SK-N-SH (cell line): ENCODE measurements around the gene DOP1B. TPM values are rescaled to one million over a fixed set of nuclear protein-coding genes. Genes with fewer than 3 reads are reported as not detected.
"Not testable (repeated sequence)": the region's sequence is repeated elsewhere in the genome, so short reads cannot be mapped to it uniquely, and the experiment has no call there.

Source experiments
- CTCF ChIA-PET: fragments of 300-600, 350-600 bp; formaldehyde crosslinking; extraction: SDS; loops from one replicate; lab custom pipeline; 2021; lab: Yijun Ruan, JAX
- POLR2A ChIA-PET: fragments of 350-600 bp; sonication (Branson Sonifier 250); formaldehyde crosslinking; extraction: SDS; loops from one replicate; lab custom pipeline; 2020; ENCODE audit warnings: antibody characterized with exemption, inconsistent platforms; lab: Yijun Ruan, JAX
- DNase-seq: peaks from one replicate; pipeline ENCODE4 v3.0.0; 2012
- H2AFZ ChIP-seq: fragments of 200-600 bp; sonication (generic); 2 replicates; pipeline ENCODE4 v1.8.1; 2016; ENCODE audit warnings: antibody characterized with exemption, mild to moderate bottlenecking, low read depth
- H3F3A ChIP-seq: fragments of 200-600 bp; sonication (generic); replicated peaks from 2 replicates; pipeline ENCODE3; 2016; ENCODE audit warnings: antibody characterized with exemption, mild to moderate bottlenecking; ENCODE audit not compliant: insufficient read depth
- H3K27ac ChIP-seq, 2 experiments: fragments of 200-500 bp in 1 of 2; fragments of 200-600 bp in 1 of 2; sonication (Bioruptor generic) in 1 of 2; sonication (generic), shearing (Covaris generic) in 1 of 2; 2 replicates each; pipeline versions ENCODE4 v1.5.1 to v1.6.1; 2014 to 2016; ENCODE audit warnings: low read depth in 2 of 2, inconsistent platforms in 1 of 2, low read length in 1 of 2, mild to moderate bottlenecking in 1 of 2, mixed read lengths in 1 of 2
- H3K27me3 ChIP-seq: fragments of 200-600 bp; sonication (generic), shearing (Covaris generic); 2 replicates; pipeline ENCODE4 v1.6.1; 2016; ENCODE audit warnings: mixed run types; ENCODE audit not compliant: insufficient read depth
- H3K36me3 ChIP-seq, 2 experiments: fragments of 200-500 bp in 1 of 2; fragments of 200-600 bp in 1 of 2; sonication (Bioruptor generic) in 1 of 2; sonication (generic) in 1 of 2; replicated peaks in 1 of 2; 2 replicates each; pipeline versions ENCODE3 to v1.5.1; 2014 to 2016; ENCODE audit warnings: low read length in 1 of 2, mild to moderate bottlenecking in 1 of 2; ENCODE audit not compliant: insufficient read depth in 2 of 2, control insufficient read depth in 1 of 2
- H3K4me1 ChIP-seq, 2 experiments: fragments of 200-500 bp in 1 of 2; fragments of 200-600 bp in 1 of 2; sonication (Bioruptor generic) in 1 of 2; sonication (generic), shearing (Covaris generic) in 1 of 2; 2 replicates each; pipeline versions ENCODE4 v1.5.1 to v1.6.1; 2014 to 2016; ENCODE audit warnings: low read depth in 1 of 2, low read length in 1 of 2, mixed run types in 1 of 2; ENCODE audit not compliant: insufficient read depth in 2 of 2, control insufficient read depth in 1 of 2
- H3K4me2 ChIP-seq: fragments of 200-600 bp; sonication (generic), shearing (Covaris generic); 2 replicates; pipeline ENCODE4 v1.6.1; 2017; ENCODE audit warnings: mixed run types
- H3K4me3 ChIP-seq, 2 experiments: fragments of 200-500 bp in 1 of 2; fragments of 200-600 bp in 1 of 2; sonication (Bioruptor generic) in 1 of 2; sonication (generic), shearing (Covaris generic) in 1 of 2; 2 replicates each; pipeline versions ENCODE4 v1.5.1 to v1.8.1; 2014 to 2016; ENCODE audit warnings: low read depth in 2 of 2, inconsistent platforms in 1 of 2, low read length in 1 of 2, mild to moderate bottlenecking in 1 of 2, mixed read lengths in 1 of 2, moderate library complexity in 1 of 2
- H3K79me2 ChIP-seq: fragments of 200-600 bp; sonication (generic); 2 replicates; pipeline ENCODE4 v1.8.1; 2017; ENCODE audit warnings: mild to moderate bottlenecking; ENCODE audit not compliant: insufficient read depth
- H3K9ac ChIP-seq: fragments of 200-600 bp; sonication (generic); 2 replicates; pipeline ENCODE4 v1.6.1; 2017; ENCODE audit warnings: mixed run types
- H3K9me2 ChIP-seq: fragments of 200-600 bp; sonication (generic); 2 replicates; pipeline ENCODE4 v1.6.1; 2017; ENCODE audit warnings: mixed run types
- H3K9me3 ChIP-seq: fragments of 200-600 bp; sonication (generic); 2 replicates; pipeline ENCODE4 v1.6.1; 2017; ENCODE audit warnings: mixed run types, mild to moderate bottlenecking, moderate library complexity
- H4K20me1 ChIP-seq: fragments of 200-600 bp; sonication (generic); 2 replicates; pipeline ENCODE4 v1.6.1; 2017; ENCODE audit warnings: mild to moderate bottlenecking, mixed run types; ENCODE audit not compliant: insufficient read depth
- ELF1 ChIP-seq: IDR thresholded peaks from 2 replicates; pipeline ENCODE4 v1.4.0; 2012
- EP300 ChIP-seq, 2 experiments: IDR thresholded peaks; 2 replicates each; pipeline versions ENCODE4 v1.4.0 to v1.6.1; 2012; ENCODE audit warnings: borderline replicate concordance in 1 of 2, low read depth in 1 of 2, low read length in 1 of 2
- EZH2phosphoT487 ChIP-seq: fragments of 200-600 bp; sonication (generic); IDR thresholded peaks from 2 replicates; pipeline ENCODE4 v1.6.1; 2017; ENCODE audit warnings: low read depth, mixed run types, mild to moderate bottlenecking, antibody characterized with exemption, moderate library complexity, borderline replicate concordance
- FOSL2 ChIP-seq: IDR thresholded peaks from 2 replicates; pipeline ENCODE4 v1.4.0; 2012; ENCODE audit warnings: low read depth, mild to moderate bottlenecking, moderate library complexity, borderline replicate concordance
- FOXJ3 ChIP-seq: sonication (generic); formaldehyde crosslinking; IDR thresholded peaks from 2 replicates; pipeline ENCODE4 v1.5.1; 2020; ENCODE audit warnings: mild to moderate bottlenecking, missing genetic modification reagents
- GABPA ChIP-seq: IDR thresholded peaks from 2 replicates; pipeline ENCODE4 v1.4.0; 2012; ENCODE audit warnings: low read depth, mild to moderate bottlenecking
- GATA2 ChIP-seq: sonication (generic); formaldehyde crosslinking; IDR thresholded peaks from 2 replicates; pipeline ENCODE4 v1.5.0; 2020; ENCODE audit warnings: mild to moderate bottlenecking, missing genetic modification reagents
- JUND ChIP-seq: IDR thresholded peaks from 2 replicates; pipeline ENCODE4 v1.4.0; 2012
- MXI1 ChIP-seq: IDR thresholded peaks from 2 replicates; pipeline ENCODE4 v1.6.1; 2012; ENCODE audit warnings: mild to moderate bottlenecking, low read depth, low read length, improper control_type of control experiment
- NFIC ChIP-seq: IDR thresholded peaks from 2 replicates; pipeline ENCODE4 v1.4.0; 2012; ENCODE audit warnings: borderline replicate concordance
- NRF1 ChIP-seq: IDR thresholded peaks from 2 replicates; pipeline ENCODE4 v1.6.1; 2012; ENCODE audit warnings: low read depth, mild to moderate bottlenecking, low read length
- PBX3 ChIP-seq: IDR thresholded peaks from 2 replicates; pipeline ENCODE4; 2012
- POLR2AphosphoS5 ChIP-seq: IDR thresholded peaks from 2 replicates; pipeline ENCODE4 v1.6.1; 2012; ENCODE audit warnings: low read depth, low read length
- RXRA ChIP-seq: IDR thresholded peaks from 2 replicates; pipeline ENCODE4 v1.4.0; 2012; ENCODE audit warnings: low read depth, mild to moderate bottlenecking, borderline replicate concordance
- SMC3 ChIP-seq: IDR thresholded peaks from 2 replicates; pipeline ENCODE4 v1.6.1; 2012; ENCODE audit warnings: low read depth, low read length, improper control_type of control experiment
- TAF1 ChIP-seq: IDR thresholded peaks from 2 replicates; pipeline ENCODE4 v1.6.1; 2012; ENCODE audit warnings: low read depth, mild to moderate bottlenecking, low read length, moderate library complexity, borderline replicate concordance
- USF1 ChIP-seq: IDR thresholded peaks from 2 replicates; pipeline ENCODE4 v1.4.0; 2012; ENCODE audit warnings: low read depth, borderline replicate concordance
- USF2 ChIP-seq: fragments of 150-350 bp; IDR thresholded peaks from 2 replicates; pipeline ENCODE4 v1.6.1; 2017; ENCODE audit warnings: antibody characterized with exemption, low read length, low read depth, borderline replicate concordance
- WGBS: methylation state at CpG from one replicate; pipeline ENCODE4 v1.1.6; 2017; ENCODE audit warnings: low lambda C conversion rate; 5-methylcytosine and 5-hydroxymethylcytosine counted together
- polyA plus RNA-seq, 3 experiments: library from polyadenylated mRNA; depleted of rRNA; stranded (reverse); fragments of >200 nt; gene quantifications; 2 replicates each; pipeline ENCODE4 v1.2.3, GENCODE V29; 2012

DOP1B gene
- polyA plus RNA-seq, 1 of the 3 experiments (the other 2 are of a cell fraction), result 4.9 TPM

- TF ChIP-seq USF2, result no peak
- TF ChIP-seq EP300 (IDR thresholded peaks at IDR 0.05; ENCODE audit: borderline replicate concordance in 1 of 2, low read depth in 1 of 2, low read length in 1 of 2), result no peak
- no peak for TF ChIP-seq JUND
- TF ChIP-seq EZH2phosphoT487, result no peak
Measured at GRCh38 chr21:36199021-36199420, 42.4 kb downstream of the DOP1B start (continued).

- H3K4me3 ChIP-seq, DNase-seq, H3K9ac ChIP-seq, H3K79me2 ChIP-seq, H3K27ac ChIP-seq, H3K9me2 ChIP-seq, POLR2A ChIA-PET, H2AFZ ChIP-seq, H3F3A ChIP-seq, H4K20me1 ChIP-seq, H3K27me3 ChIP-seq, H3K36me3 ChIP-seq, H3K4me2 ChIP-seq, CTCF ChIA-PET, H3K9me3 ChIP-seq: not testable (repeated sequence)
- H3K4me1 ChIP-seq, result peaks cover 0 to 13% of the 10 kb centered on the region in 2 experiments; a peak in 1 of 4 replicates
- 97% methylated on average over 5 of the region's 5 CpGs for WGBS
Measured at GRCh38 chr21:36199575-36199974, 43.0 kb downstream of the DOP1B start.

- H3K9ac ChIP-seq, result no peak overlapping the region
- CTCF ChIA-PET, result interaction anchor here (0.9 kb wide), 1 partner anchor 10 kb away, joined by 6 read pairs; no protein-coding TSS in a partner anchor
- peaks cover 0 to 13% of the 10 kb centered on the region in 2 experiments; a peak in 1 of 4 replicates for H3K4me1 ChIP-seq
- H3K36me3 ChIP-seq, result no peaks in the 10 kb centered on the region
- TF ChIP-seq JUND, result no peak
- TF ChIP-seq MXI1, result no peak
- no peak for TF ChIP-seq SMC3
- TF ChIP-seq USF2, result no peak
- TF ChIP-seq ELF1, result no peak
- no peak for TF ChIP-seq GATA2 (CRISPR knock-in tag)
- TF ChIP-seq POLR2AphosphoS5, result no peak
- no peak for TF ChIP-seq USF1
- TF ChIP-seq TAF1, result no peak
- no peak for TF ChIP-seq NRF1
- no peak for TF ChIP-seq FOXJ3 (CRISPR knock-in tag)
- no peak for TF ChIP-seq GABPA
- TF ChIP-seq NFIC, result no peak
- no peak for TF ChIP-seq RXRA
- TF ChIP-seq PBX3, result no peak
- no peak for TF ChIP-seq FOSL2
- WGBS, result 92% methylated on average over 18 of the region's 23 CpGs
- POLR2A ChIA-PET, result no interaction called here
- DNase-seq, result no peak
- H3K27me3 ChIP-seq, result no peaks in the 10 kb centered on the region
- H3K9me3 ChIP-seq, result no peaks in the 10 kb centered on the region
- no peak overlapping the region for H3K27ac ChIP-seq
- peaks cover 7% of the 10 kb centered on the region for H3F3A ChIP-seq
- H3K4me2 ChIP-seq, result no peak overlapping the region
- no peaks in the 10 kb centered on the region for H3K79me2 ChIP-seq
- H3K9me2 ChIP-seq, result no peaks in the 10 kb centered on the region
- no peak overlapping the region for H2AFZ ChIP-seq
- H3K4me3 ChIP-seq, result no peak overlapping the region
- H4K20me1 ChIP-seq, result no peaks in the 10 kb centered on the region
Measured at GRCh38 chr21:36200081-36200561, 43.5 kb downstream of the DOP1B start.
